Measurements from ENCODE around the gene RARRES2.
"Not testable (repeated sequence)": the region's sequence is repeated elsewhere in the genome, so short reads cannot be mapped to it uniquely, and the experiment has no call there.

Gene RARRES2

DNA sequence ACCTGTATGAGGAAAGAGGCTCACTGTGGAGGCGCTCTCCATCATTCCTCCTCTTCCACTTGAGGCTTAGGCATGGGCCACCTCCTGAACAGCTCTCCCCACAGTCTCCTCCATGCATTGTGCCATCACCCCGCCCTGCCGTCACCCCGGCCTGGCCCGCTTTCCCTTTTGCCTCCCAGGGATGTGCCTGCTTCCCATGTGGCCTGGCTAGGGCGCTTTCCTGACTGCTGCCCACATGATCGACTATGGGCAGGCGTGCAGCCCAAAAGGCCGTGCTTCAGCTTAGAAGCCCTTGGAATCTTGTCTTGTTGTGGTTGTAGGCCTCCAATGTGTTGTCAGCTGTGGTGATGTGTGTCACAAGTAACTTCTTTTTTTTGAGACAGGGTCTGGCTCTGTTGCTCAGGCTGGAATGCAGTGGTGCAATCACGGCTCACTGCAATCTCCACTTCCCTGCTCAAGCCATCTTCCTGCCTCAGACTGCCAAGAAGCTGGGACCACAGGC is 16.3 kb downstream of the RARRES2 start:
- H3K4me3 Mint-ChIP-seq: peak overlapping the region; percentile 91 to 98
- H3K4me1 Mint-ChIP-seq: peaks cover 47% of the 10 kb centered on the region
- ATAC-seq: no peak

GRCh38 chr7:150324373-150324961 is 17.0 kb downstream of the RARRES2 start:
- peak overlapping the region; percentile 97 to 99 for H3K27ac Mint-ChIP-seq
- H3K4me3 Mint-ChIP-seq: peak overlapping the region; percentile 91 to 98
- H3K27me3 Mint-ChIP-seq: no peaks in the 10 kb centered on the region
- peaks cover 52% of the 10 kb centered on the region for H3K4me1 Mint-ChIP-seq
- no peak for DNase-seq
- H3K9me3 Mint-ChIP-seq: no peaks in the 10 kb centered on the region
- ATAC-seq: no peak

More for the DNA sequence above, 16.3 kb downstream of the RARRES2 start:
- H3K9me3 Mint-ChIP-seq: no peaks in the 10 kb centered on the region
- H3K27ac Mint-ChIP-seq: peak overlapping the region in 1 of 2 donors; percentile 82
- no peaks in the 10 kb centered on the region for H3K27me3 Mint-ChIP-seq
- no peak for DNase-seq

DNA sequence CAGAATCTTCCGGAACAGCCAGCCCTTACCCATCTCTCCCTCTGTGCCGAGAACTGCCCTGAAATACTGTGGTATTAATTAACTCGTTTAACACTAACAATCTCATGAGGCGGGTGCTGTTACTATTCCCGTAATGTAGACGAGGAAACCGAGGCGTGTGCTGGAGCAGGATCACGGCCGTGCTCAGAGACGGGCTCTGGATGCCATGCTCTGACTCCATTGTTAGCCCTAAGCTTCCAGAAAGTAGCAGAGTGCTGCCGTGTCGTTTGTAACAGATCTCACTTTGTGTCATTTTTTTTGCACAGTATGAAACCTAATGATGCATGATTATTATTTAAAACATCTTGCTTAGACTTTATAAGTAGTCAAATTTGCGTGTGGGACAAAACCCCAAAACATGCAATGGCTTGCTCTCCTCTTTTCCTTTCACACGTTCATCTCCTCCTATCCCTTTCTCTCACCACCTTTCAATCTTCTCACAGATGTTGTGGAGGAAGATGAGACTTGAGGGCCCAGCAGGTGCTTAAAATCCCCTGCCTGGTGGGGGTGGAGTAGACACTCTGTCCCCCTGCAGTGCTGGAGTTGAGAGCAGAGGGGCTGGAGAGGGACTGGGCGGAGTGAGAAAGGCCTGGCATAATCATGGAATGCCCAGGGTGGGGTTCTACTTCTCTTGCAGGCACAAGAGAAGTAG is 17.6 kb downstream of the RARRES2 start:
- Mint-ChIP-seq H3K4me3 (peak overlapping the region; percentile 91 to 98), H3K27me3 (no peaks in the 10 kb centered on the region), H3K9me3 (no peaks in the 10 kb centered on the region), H3K4me1 (peaks cover 52% of the 10 kb centered on the region), H3K27ac (peak overlapping the region; percentile 97 to 99)
- peak; percentile 41 for ATAC-seq
- DNase-seq: no peak

- ATAC-seq: peak; percentile 75
- peak within 1 kb of the TSS; percentile 91 to 98 for H3K4me3 Mint-ChIP-seq
These were observed 18.4 kb downstream of the RARRES2 start, which contains the start of the genes ACTR3C and LRRC61 for GRCh38 chr7:150322833-150323681. TSS of gene ACTR3C (minus strand) at chr7:150323545. CDS start at chr7:150295296, 28,249 bp downstream. TSS of gene LRRC61 (plus strand) at chr7:150323355. CDS start at chr7:150336862, 13,507 bp downstream.

GRCh38 chr7:150322114-150322832 is 19.2 kb downstream of the RARRES2 start:
- peaks cover 52% of the 10 kb centered on the region for H3K4me1 Mint-ChIP-seq
- DNase-seq: peak; percentile 74 to 86
- peak overlapping the region; percentile 91 to 98 for H3K4me3 Mint-ChIP-seq
- H3K27me3 Mint-ChIP-seq: no peaks in the 10 kb centered on the region
- peak overlapping the region; percentile 99 to 100 for H3K27ac Mint-ChIP-seq
- peak; percentile 73 for ATAC-seq
- H3K9me3 Mint-ChIP-seq: no peaks in the 10 kb centered on the region

More at GRCh38 chr7:150322833-150323681, 18.4 kb downstream of the RARRES2 start, which contains the start of the genes ACTR3C and LRRC61:
- Mint-ChIP-seq H3K9me3 (no peaks in the 10 kb centered on the region), H3K27ac (peak within 1 kb of the TSS; percentile 99 to 100), H3K4me1 (peaks cover 52% of the 10 kb centered on the region), H3K27me3 (no peaks in the 10 kb centered on the region)
- DNase-seq: peak; percentile 75 to 81

- H3K9me3 Mint-ChIP-seq: no peaks in the 10 kb centered on the region
- H3K27ac Mint-ChIP-seq: peak overlapping the region; percentile 99 to 100
- H3K27me3 Mint-ChIP-seq: no peaks in the 10 kb centered on the region
- H3K4me3 Mint-ChIP-seq: peak overlapping the region; percentile 91 to 98
- ATAC-seq: no peak
- peaks cover 52% of the 10 kb centered on the region for H3K4me1 Mint-ChIP-seq
- DNase-seq: no peak
These were observed 19.7 kb downstream of the RARRES2 start for GRCh38 chr7:150321788-150322113.

GRCh38 chr7:150317748-150318444 is 23.5 kb downstream of the RARRES2 start:
- peaks cover 24% of the 10 kb centered on the region for H3K4me1 Mint-ChIP-seq
- DNase-seq: no peak
- no peak overlapping the region for H3K4me3 Mint-ChIP-seq
- no peaks in the 10 kb centered on the region for H3K9me3 Mint-ChIP-seq
- H3K27me3 Mint-ChIP-seq: no peaks in the 10 kb centered on the region
- no peak for ATAC-seq
- no peak overlapping the region for H3K27ac Mint-ChIP-seq

- not testable (repeated sequence) for DNase-seq, ATAC-seq, H3K27me3 Mint-ChIP-seq, H3K4me3 Mint-ChIP-seq, H3K9me3 Mint-ChIP-seq, H3K27ac Mint-ChIP-seq
- peaks cover 21% of the 10 kb centered on the region for H3K4me1 Mint-ChIP-seq
These were observed 24.4 kb downstream of the RARRES2 start for GRCh38 chr7:150316987-150317386.

- ATAC-seq: no peak
- Mint-ChIP-seq H3K9me3 (no peaks in the 10 kb centered on the region), H3K4me1 (peaks cover under 1% of the 10 kb centered on the region), H3K27ac (no peak overlapping the region), H3K4me3 (no peak overlapping the region), H3K27me3 (no peaks in the 10 kb centered on the region)
- DNase-seq: no peak
These were observed 26.7 kb downstream of the RARRES2 start for GRCh38 chr7:150314639-150315239.

- ATAC-seq: peak; percentile 63
- DNase-seq: no peak
- Mint-ChIP-seq H3K27me3 (no peaks in the 10 kb centered on the region), H3K27ac (no peak overlapping the region), H3K9me3 (no peaks in the 10 kb centered on the region), H3K4me3 (no peak overlapping the region), H3K4me1 (no peaks in the 10 kb centered on the region)
These were observed 27.6 kb downstream of the RARRES2 start for GRCh38 chr7:150313870-150314269.

DNA sequence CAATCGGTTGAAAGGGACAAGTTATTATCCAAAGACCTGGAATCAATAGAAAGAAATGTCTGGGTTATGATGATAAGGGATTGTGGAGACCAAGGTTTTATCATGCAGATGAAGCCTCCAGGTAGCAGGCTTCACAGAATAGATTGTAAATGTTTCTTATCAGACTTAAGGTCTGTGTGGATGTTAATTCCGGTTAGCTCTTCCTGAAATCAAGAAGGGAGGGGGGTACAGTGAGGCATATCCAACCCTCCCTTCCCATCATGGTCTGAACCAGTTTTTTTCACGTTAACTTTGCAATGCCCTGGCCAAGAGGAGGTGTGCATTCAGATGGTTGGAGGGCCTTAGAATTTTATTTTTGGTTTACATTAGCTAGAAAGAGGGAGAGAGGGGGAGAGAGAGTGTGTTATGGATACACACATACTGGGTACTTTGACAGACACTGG is 28.0 kb downstream of the RARRES2 start:
- Mint-ChIP-seq H3K4me3 (no peak overlapping the region), H3K27me3 (no peaks in the 10 kb centered on the region), H3K9me3 (no peaks in the 10 kb centered on the region), H3K27ac (no peak overlapping the region), H3K4me1 (peaks cover 5% of the 10 kb centered on the region)
- DNase-seq (no peak), ATAC-seq (no peak)

- not testable (repeated sequence) for H3K27me3 Mint-ChIP-seq, H3K4me1 Mint-ChIP-seq, DNase-seq, H3K9me3 Mint-ChIP-seq, ATAC-seq, H3K4me3 Mint-ChIP-seq
- peak overlapping the region in 1 of 2 donors; percentile 5 for H3K27ac Mint-ChIP-seq
These were observed 28.6 kb downstream of the RARRES2 start for GRCh38 chr7:150312649-150313366.

DNA sequence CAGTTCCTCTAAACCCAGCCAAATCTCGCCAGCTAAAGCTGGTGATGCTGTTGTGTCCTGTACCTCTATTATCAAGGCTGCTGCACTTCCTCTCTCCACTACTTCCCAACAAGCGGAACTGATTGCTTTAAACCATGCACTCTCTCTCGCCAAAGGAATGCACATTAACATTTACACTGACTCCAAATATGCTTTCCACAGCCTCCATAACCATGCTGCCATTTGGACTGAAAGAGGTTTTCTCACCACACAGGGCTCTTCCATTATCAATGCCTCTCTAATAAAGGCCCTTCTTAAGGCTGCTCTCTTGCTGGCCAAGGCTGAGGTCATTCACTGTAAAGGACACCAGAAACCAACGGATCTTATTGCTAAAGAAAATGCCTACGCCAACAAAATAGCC is 29.7 kb downstream of the RARRES2 start:
- Mint-ChIP-seq H3K4me3 (no peak overlapping the region), H3K27me3 (no peaks in the 10 kb centered on the region), H3K4me1 (peaks cover 5% of the 10 kb centered on the region), H3K9me3 (no peaks in the 10 kb centered on the region), H3K27ac (no peak overlapping the region)
- DNase-seq (no peak), ATAC-seq (no peak)

DNA sequence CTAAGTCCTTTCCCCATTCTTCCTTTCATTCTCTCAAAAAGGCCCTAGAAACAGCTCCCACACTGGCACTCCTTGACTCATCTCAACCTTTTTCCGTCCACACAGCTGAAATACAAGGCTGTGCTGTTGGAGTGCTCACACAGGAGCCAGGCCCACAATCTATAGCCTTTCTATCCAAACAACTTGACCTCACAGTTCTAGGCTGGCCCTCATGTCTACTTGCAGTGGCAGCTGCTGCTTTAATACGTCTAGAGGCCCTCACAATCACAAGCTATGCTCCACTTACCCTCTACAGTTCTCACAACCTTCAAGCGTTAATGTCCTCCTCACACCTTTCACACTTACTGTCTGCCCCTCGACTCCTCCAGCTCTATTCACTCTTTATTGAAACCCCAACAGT is 30.3 kb downstream of the RARRES2 start:
- DNase-seq (no peak), ATAC-seq (no peak)
- Mint-ChIP-seq H3K9me3 (no peaks in the 10 kb centered on the region), H3K27ac (no peak overlapping the region), H3K27me3 (no peaks in the 10 kb centered on the region), H3K4me1 (peaks cover 5% of the 10 kb centered on the region), H3K4me3 (no peak overlapping the region)
